Left ventricle myocardium inferior (tissue), 1 donor: Measurements from ENCODE around the gene OR8D4. TPM values are rescaled to one million over a fixed set of nuclear protein-coding genes. Genes with fewer than 3 reads are reported as not detected.

Experiments
- DNase-seq: peaks from one replicate; pipeline ENCODE4 v3.0.0-alpha.2; 2020
- H3K27ac ChIP-seq: fragments of 200-600 bp; replicated peaks from 2 replicates; pipeline ENCODE4 v1.8.0; 2021
- H3K27me3 ChIP-seq: fragments of 200-600 bp; 2 replicates; pipeline ENCODE4 v1.8.0; 2021; ENCODE audit warnings: low read depth
- H3K36me3 ChIP-seq: fragments of 200-600 bp; 2 replicates; pipeline ENCODE4 v1.8.0; 2021
- H3K4me1 ChIP-seq: fragments of 200-600 bp; 2 replicates; pipeline ENCODE4 v1.8.0; 2021
- H3K4me3 ChIP-seq: fragments of 200-600 bp; 2 replicates; pipeline ENCODE4 v1.8.0; 2021; ENCODE audit warnings: mild to moderate bottlenecking, moderate library complexity
- H3K9me3 ChIP-seq: fragments of 200-600 bp; replicated peaks from 2 replicates; pipeline ENCODE4 v1.8.0; 2021
- intact Hi-C: fragments of 100-400 bp; cut with micrococcal nuclease; formaldehyde crosslinking; loops from one replicate; pipeline ENCODE4 v1.11.0; 2022
- total RNA-seq: library from RNA; stranded (reverse); fragmentation: NEBNext Ultra II Directional; extraction: Animal tissue kit (Norgen Biotek cat#: 25700); gene quantifications from one replicate; pipeline ENCODE4 v1.2.1, GENCODE V29; 2021
- TF ChIP-seq, protein P1 (sequence below): fragments of 200-600 bp; IDR thresholded peaks from 2 replicates; pipeline ENCODE4 v1.8.0; 2021; ENCODE audit warnings: antibody characterized with exemption, mild to moderate bottlenecking, borderline replicate concordance
- donor health status: DM: no; HTN: yes; CAD: no; lungs with severe emphysema.

Gene OR8D4
- total RNA-seq, 1 donor from 2014 or later, result not detected

DNA sequence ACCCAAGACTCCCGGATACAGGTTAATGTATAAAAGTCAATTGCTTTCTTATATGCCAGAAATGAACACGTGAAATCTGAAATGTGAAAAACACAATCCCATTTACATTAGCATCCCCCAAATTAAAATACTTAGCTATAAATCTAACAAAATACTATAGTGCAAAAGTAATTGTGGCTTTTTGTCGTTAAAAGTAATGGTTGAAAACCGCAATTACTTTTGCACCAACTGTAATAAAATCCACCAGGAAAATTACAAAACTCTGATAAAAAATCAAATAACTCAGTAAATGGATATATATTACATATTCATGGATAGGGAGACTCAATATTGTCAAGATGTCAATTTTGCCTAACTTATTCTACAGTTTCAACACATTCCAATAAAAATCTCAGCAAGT lies 21.1 kb upstream of the OR8D4 start:
- Histone ChIP-seq H3K4me1 (no peaks in the 10 kb centered on the region), H3K9me3 (peaks cover 9% of the 10 kb centered on the region), H3K4me3 (no peak overlapping the region), H3K27ac (no peak overlapping the region), H3K36me3 (no peaks in the 10 kb centered on the region), H3K27me3 (no peaks in the 10 kb centered on the region)
- TF ChIP-seq, protein P1, sequence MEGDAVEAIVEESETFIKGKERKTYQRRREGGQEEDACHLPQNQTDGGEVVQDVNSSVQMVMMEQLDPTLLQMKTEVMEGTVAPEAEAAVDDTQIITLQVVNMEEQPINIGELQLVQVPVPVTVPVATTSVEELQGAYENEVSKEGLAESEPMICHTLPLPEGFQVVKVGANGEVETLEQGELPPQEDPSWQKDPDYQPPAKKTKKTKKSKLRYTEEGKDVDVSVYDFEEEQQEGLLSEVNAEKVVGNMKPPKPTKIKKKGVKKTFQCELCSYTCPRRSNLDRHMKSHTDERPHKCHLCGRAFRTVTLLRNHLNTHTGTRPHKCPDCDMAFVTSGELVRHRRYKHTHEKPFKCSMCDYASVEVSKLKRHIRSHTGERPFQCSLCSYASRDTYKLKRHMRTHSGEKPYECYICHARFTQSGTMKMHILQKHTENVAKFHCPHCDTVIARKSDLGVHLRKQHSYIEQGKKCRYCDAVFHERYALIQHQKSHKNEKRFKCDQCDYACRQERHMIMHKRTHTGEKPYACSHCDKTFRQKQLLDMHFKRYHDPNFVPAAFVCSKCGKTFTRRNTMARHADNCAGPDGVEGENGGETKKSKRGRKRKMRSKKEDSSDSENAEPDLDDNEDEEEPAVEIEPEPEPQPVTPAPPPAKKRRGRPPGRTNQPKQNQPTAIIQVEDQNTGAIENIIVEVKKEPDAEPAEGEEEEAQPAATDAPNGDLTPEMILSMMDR, result no peak
- DNase-seq, result no peak
- intact Hi-C loops, result no loop called here

DNA sequence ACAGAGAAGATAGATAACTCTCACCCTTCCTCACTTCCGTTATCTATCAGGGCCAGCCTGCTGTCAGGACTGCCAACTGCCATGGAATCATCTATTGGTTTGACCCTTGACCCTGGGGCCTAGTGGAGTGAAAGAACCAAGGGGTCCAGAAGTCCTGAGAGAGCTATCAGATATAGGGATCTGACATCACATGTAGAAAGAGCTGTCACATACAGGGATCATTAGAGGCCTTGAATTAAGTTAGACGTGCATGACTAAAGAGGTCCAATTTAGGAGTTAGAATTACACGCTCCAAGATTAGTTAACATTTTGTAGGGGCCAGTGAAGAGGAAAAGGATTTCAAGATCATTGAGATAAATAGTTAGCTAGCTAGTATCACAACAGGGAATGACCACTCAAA lies 16.4 kb upstream of the OR8D4 start, which contains the start of gene TMEM225:
Gene TMEM225, minus strand, starts transcription at position 101 of the 400 bp plus-strand sequence. CDS start 245 bp downstream, outside the sequence.
- TF ChIP-seq, protein P1, result no peak
- Histone ChIP-seq H3K36me3 (no peaks in the 10 kb centered on the region), H3K27me3 (no peaks in the 10 kb centered on the region), H3K4me1 (no peaks in the 10 kb centered on the region), H3K4me3 (no peak within 1 kb of the TSS), H3K27ac (no peak within 1 kb of the TSS), H3K9me3 (no peaks in the 10 kb centered on the region)
- no peak for DNase-seq
- intact Hi-C loops, result no loop called here

DNA sequence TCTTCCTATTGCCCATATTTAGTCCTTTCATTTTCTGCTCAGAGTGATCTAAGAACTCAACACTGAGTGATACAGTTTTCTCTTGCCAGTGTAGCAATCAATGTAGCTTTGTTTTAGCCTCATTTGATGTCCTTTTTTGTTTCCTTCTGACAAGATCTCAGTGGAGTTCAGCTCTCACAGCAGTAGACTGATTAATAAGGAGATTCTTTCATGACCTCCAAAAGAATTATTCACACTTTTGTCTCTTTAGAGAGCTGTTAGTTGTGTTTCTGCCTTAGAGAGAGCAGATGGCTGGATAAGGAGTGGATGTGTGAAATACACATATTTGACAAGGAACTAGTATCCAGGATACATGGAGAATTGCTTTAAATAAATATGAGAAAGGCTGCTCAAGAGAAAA lies 9.9 kb upstream of the OR8D4 start:
- TF ChIP-seq, protein P1, result no peak
- H3K27ac ChIP-seq, result no peak overlapping the region
- intact Hi-C loops, result no loop called here
- H3K4me3 ChIP-seq, result no peak overlapping the region
- no peak for DNase-seq
- no peaks in the 10 kb centered on the region for H3K36me3 ChIP-seq
- no peaks in the 10 kb centered on the region for H3K4me1 ChIP-seq
- H3K27me3 ChIP-seq, result no peaks in the 10 kb centered on the region
- no peaks in the 10 kb centered on the region for H3K9me3 ChIP-seq

DNA sequence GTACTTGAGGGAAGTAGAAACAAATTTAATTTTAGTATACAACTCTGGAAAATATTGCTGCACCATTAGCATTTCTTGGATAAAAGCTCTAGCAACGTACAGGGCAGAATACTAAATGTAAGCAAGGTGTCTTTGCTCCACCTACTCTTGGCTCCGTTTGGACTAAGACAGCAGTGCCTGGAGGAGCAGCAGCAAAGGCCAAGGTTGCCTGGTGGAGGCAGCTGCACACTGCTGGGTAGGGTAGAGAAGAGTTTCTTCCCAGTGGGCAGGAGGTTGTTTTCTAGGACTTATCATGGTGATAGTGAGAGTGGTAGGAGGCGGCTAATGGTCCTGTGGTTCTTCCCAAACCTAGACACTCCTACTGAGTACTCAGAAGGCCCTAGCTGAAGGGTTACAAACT lies 2.2 kb upstream of the OR8D4 start:
- no peaks in the 10 kb centered on the region for H3K36me3 ChIP-seq
- intact Hi-C loops, result no loop called here
- H3K9me3 ChIP-seq, result no peaks in the 10 kb centered on the region
- H3K4me3 ChIP-seq, result no peak overlapping the region
- TF ChIP-seq, protein P1, result no peak
- no peaks in the 10 kb centered on the region for H3K4me1 ChIP-seq
- no peak overlapping the region for H3K27ac ChIP-seq
- no peaks in the 10 kb centered on the region for H3K27me3 ChIP-seq
- no peak for DNase-seq

DNA sequence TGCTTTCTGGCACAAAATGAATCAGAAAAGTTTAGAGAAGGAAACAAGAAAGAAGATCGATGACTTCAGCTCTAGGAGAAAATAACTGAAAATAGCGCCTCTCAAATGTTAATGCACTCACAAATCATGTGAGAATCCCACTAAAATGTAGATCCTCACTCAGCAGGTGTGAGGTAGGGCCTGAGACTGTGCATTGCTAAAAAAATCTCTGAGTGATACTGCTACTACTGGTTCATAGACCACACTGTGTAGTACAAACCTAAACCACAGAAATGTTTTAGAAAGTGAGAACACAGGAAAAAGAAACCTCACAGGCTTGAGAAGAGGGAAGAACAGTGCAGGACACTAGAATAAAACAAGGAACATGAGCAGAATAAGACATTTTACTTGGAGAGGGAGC lies 2.0 kb downstream of the OR8D4 start:
- intact Hi-C loops, result no loop called here
- DNase-seq, result no peak
- no peak overlapping the region for H3K27ac ChIP-seq
- no peaks in the 10 kb centered on the region for H3K36me3 ChIP-seq
- no peaks in the 10 kb centered on the region for H3K27me3 ChIP-seq
- H3K4me3 ChIP-seq, result no peak overlapping the region
- TF ChIP-seq, protein P1, result no peak
- H3K4me1 ChIP-seq, result no peaks in the 10 kb centered on the region
- H3K9me3 ChIP-seq, result no peaks in the 10 kb centered on the region

DNA sequence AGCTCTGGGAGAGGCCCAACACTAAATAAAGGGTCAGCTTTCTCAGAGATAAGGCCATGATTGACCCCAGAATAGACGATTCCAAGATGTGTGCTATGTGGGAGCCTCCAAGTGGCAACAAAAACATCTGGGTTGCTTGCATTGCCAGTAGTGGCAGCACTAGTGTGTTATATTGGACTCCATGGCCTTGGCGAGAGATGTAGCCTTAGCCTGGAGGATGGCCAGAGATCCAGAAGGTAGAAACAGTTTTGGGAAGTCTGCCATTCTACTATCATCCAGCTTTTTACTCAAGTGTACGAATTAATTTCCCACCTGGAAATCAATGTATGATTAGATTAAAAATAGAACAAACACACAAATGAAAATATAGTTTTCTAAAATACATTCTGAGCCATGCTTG lies 3.0 kb downstream of the OR8D4 start:
- H3K27ac ChIP-seq, result no peak overlapping the region
- DNase-seq, result no peak
- no peak overlapping the region for H3K4me3 ChIP-seq
- H3K4me1 ChIP-seq, result no peaks in the 10 kb centered on the region
- no peaks in the 10 kb centered on the region for H3K27me3 ChIP-seq
- no peaks in the 10 kb centered on the region for H3K9me3 ChIP-seq
- no peaks in the 10 kb centered on the region for H3K36me3 ChIP-seq
- intact Hi-C loops, result no loop called here
- TF ChIP-seq, protein P1, result no peak
